Adrenal gland (tissue), 12 donors: ENCODE data around the gene ST8SIA1. TPM values are rescaled to one million over a fixed set of nuclear protein-coding genes. Genes with fewer than 3 reads are reported as not detected.

Source experiments
- DNase-seq, 7 donors: peaks; one replicate each; pipeline ENCODE4 v3.0.0-alpha.2; 2019 to 2020
- H3K27ac ChIP-seq, 5 donors: fragments of 200-600 bp; sonication (generic) in 4 of 5; 1 replicate in 3 of 5; 2 replicates in 2 of 5; pipeline versions ENCODE4 v1.5.1 to v1.8.0; 2016 to 2020; ENCODE audit warnings: mild to moderate bottlenecking in 1 of 5
- H3K27me3 ChIP-seq: fragments of 200-600 bp; 2 replicates; pipeline ENCODE4 v1.8.0; 2021
- H3K36me3 ChIP-seq, 2 donors: fragments of 200-600 bp; replicated peaks in 1 of 2; 1 replicate in 1 of 2; 2 replicates in 1 of 2; pipeline versions ENCODE4 v1.5.1 to v1.8.0; 2018 to 2022
- H3K4me1 ChIP-seq, 2 donors: fragments of 200-600 bp; replicated peaks in 1 of 2; 1 replicate in 1 of 2; 2 replicates in 1 of 2; pipeline versions ENCODE4 v1.5.1 to v1.8.0; 2018 to 2021
- H3K4me3 ChIP-seq, 4 donors: fragments of 200-600 bp; sonication (generic) in 3 of 4; one replicate each; pipeline ENCODE4 v1.5.1; 2016 to 2018
- H3K9me3 ChIP-seq, 3 donors: fragments of 200-600 bp; sonication (generic) in 1 of 3; replicated peaks in 1 of 3; 1 replicate in 2 of 3; 2 replicates in 1 of 3; pipeline versions ENCODE4 v1.5.1 to v1.8.0; 2016 to 2021
- POLR2A ChIP-seq, 2 donors: fragments of 450-650 bp; IDR thresholded peaks; one replicate each; pipeline ENCODE4 v1.6.1; 2017; ENCODE audit warnings: antibody characterized with exemption in 2 of 2, mild to moderate bottlenecking in 2 of 2, moderate library complexity in 1 of 2
- WGBS, 4 donors: extraction: QIAGEN DNeasy Blood & Tissue Kit in 2 of 4; methylation state at CpG; one replicate each; pipeline versions ENCODE4 v1.1.5 to v1.1.7; 2013 to 2017; 5-methylcytosine and 5-hydroxymethylcytosine counted together
- intact Hi-C, 2 donors: fragments of 100-400 bp; cut with DNase I; formaldehyde crosslinking; loops; one replicate each; pipeline versions ENCODE4 v1.14.1 to v1.15.0; 2022 to 2023
- polyA plus RNA-seq, 3 donors: library from polyadenylated mRNA; stranded (reverse); fragments of 200-250 nt in 2 of 3; fragments of 350-450 nt in 1 of 3; fragmentation: Illumina TruSeq in 1 of 3; extraction: RNeasy Lipid Tissue Mini Kit (QIAGEN cat#74804) in 1 of 3; gene quantifications; one replicate each; pipeline ENCODE4 v1.2.3, GENCODE V29; 2013 to 2014
- total RNA-seq, 9 donors: library from RNA; depleted of rRNA in 4 of 9; stranded (reverse); fragments of >200 nt in 4 of 9; fragments of 120-200 nt in 1 of 9; fragmentation: NEBNext Ultra II Directional in 1 of 9; extraction: Animal tissue kit (Norgen Biotek cat#: 25700) in 1 of 9; gene quantifications; one replicate each; pipeline versions ENCODE4 v1.1.0 to v1.2.4, GENCODE V29; 2013 to 2023
- TF ChIP-seq, protein P1 (sequence below), 6 experiments: fragments of 450-650 bp in 4 of 6; fragments of 200-600 bp in 2 of 6; sonication (generic) in 1 of 6; IDR thresholded peaks; 1 replicate in 5 of 6; 2 replicates in 1 of 6; pipeline versions ENCODE4 v1.5.1 to v1.8.0; 2016 to 2021; ENCODE audit warnings: antibody characterized with exemption in 6 of 6, mild to moderate bottlenecking in 2 of 6, moderate library complexity in 1 of 6
- donor health status: healthy with polysubstance abuse.
- donor health status: Bipolar disorder and iron deficiency.
- donor health status: DM: yes; HTN: yes; CAD: no.
- donor health status: DM: no; HTN: no; CAD: no.
- donor health status: DM: no; HTN: no; CAD: no.
- donor health status: DM: yes; HTN: yes; CAD: no.

ST8SIA1 gene
- total and polyA plus RNA-seq, 12 donors: 3.1 to 37.8 (median 11.8) TPM

- no peaks in the 10 kb centered on the region for H3K36me3 ChIP-seq
- H3K4me3 ChIP-seq: no peak overlapping the region
- no peak overlapping the region for H3K27ac ChIP-seq
- TF ChIP-seq POLR2A (IDR thresholded peaks at IDR 0.05): no peak
- TF ChIP-seq, protein P1, sequence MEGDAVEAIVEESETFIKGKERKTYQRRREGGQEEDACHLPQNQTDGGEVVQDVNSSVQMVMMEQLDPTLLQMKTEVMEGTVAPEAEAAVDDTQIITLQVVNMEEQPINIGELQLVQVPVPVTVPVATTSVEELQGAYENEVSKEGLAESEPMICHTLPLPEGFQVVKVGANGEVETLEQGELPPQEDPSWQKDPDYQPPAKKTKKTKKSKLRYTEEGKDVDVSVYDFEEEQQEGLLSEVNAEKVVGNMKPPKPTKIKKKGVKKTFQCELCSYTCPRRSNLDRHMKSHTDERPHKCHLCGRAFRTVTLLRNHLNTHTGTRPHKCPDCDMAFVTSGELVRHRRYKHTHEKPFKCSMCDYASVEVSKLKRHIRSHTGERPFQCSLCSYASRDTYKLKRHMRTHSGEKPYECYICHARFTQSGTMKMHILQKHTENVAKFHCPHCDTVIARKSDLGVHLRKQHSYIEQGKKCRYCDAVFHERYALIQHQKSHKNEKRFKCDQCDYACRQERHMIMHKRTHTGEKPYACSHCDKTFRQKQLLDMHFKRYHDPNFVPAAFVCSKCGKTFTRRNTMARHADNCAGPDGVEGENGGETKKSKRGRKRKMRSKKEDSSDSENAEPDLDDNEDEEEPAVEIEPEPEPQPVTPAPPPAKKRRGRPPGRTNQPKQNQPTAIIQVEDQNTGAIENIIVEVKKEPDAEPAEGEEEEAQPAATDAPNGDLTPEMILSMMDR (IDR thresholded peaks at IDR 0.05): no peak
- 60 to 100% (median 79%) methylated on average over 1 of the region's 1 CpG for WGBS, 4 donors
- H3K9me3 ChIP-seq: no peaks in the 10 kb centered on the region
- intact Hi-C loops: no loop called here
- H3K4me1 ChIP-seq: no peaks in the 10 kb centered on the region
- no peaks in the 10 kb centered on the region for H3K27me3 ChIP-seq
- DNase-seq: no peak
These were observed 138.3 kb downstream of the ST8SIA1 start for GRCh38 chr12:22196236-22196635.

GRCh38 chr12:22190969-22191368 lies 143.5 kb downstream of the ST8SIA1 start:
- Histone ChIP-seq H3K27me3 (no peaks in the 10 kb centered on the region), H3K27ac (no peak overlapping the region), H3K36me3 (no peaks in the 10 kb centered on the region), H3K9me3 (no peaks in the 10 kb centered on the region), H3K4me3 (no peak overlapping the region), H3K4me1 (no peaks in the 10 kb centered on the region)
- TF ChIP-seq POLR2A (IDR thresholded peaks at IDR 0.05): no peak
- TF ChIP-seq, protein P1 (IDR thresholded peaks at IDR 0.05): no peak
- WGBS, 4 donors: 41 to 50% (median 44%) methylated on average over 1 of the region's 1 CpG
- intact Hi-C loops: no loop called here
- DNase-seq: no peak

DNA sequence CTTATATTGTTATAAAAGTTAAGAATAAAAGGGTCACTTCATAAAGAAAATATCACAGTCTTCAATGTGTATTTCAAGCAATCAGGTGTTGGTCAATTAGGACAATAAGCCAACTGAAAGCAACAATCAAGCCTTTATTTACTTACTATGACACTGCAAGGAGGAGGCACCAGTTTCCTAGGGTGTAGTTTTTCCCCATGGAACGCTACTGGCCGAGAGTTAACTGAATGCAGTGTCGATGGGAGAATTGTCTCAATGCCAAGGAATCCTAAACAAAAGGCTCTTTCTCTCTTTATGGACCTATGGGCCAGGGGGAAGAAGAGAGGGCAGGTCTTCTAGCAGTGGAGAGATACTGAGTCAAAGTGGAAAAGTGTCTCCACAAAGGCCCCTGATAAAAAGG lies 146.1 kb downstream of the ST8SIA1 start:
- intact Hi-C loops: no loop called here
- Histone ChIP-seq H3K4me1 (no peaks in the 10 kb centered on the region), H3K36me3 (no peaks in the 10 kb centered on the region), H3K4me3 (no peak overlapping the region), H3K9me3 (no peaks in the 10 kb centered on the region), H3K27me3 (no peaks in the 10 kb centered on the region), H3K27ac (no peak overlapping the region)
- no peak for DNase-seq
- WGBS, 4 donors: 74 to 96% (median 85%) methylated on average over 3 of the region's 3 CpGs
- TF ChIP-seq, protein P1 (IDR thresholded peaks at IDR 0.05): no peak
- no peak for TF ChIP-seq POLR2A (IDR thresholded peaks at IDR 0.05)

DNA sequence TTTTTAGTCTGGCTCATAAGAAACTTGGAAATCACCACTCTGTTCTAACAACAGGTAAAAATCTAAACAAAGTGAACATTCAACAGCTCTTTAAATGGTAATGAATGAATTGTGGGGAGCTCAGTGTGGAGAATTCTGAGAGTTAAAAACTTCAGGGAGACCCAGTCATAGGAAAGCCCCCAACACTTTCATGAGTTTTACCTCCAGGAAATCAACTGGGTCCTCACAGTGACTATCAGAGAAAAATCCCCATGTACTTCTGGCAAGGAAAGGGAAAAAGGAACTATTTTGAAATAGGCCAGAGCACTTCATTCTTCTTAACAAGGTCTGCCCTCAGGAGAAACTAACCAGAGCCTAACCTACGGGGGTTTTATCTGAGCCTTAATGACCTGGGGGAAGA lies 153.8 kb downstream of the ST8SIA1 start:
- Histone ChIP-seq H3K4me3 (no peak overlapping the region), H3K9me3 (no peaks in the 10 kb centered on the region), H3K36me3 (no peaks in the 10 kb centered on the region), H3K27ac (no peak overlapping the region), H3K27me3 (no peaks in the 10 kb centered on the region), H3K4me1 (no peaks in the 10 kb centered on the region)
- TF ChIP-seq, protein P1 (IDR thresholded peaks at IDR 0.05): no peak
- no peak for TF ChIP-seq POLR2A (IDR thresholded peaks at IDR 0.05)
- 56 to 87% (median 78%) methylated on average over 1 of the region's 1 CpG for WGBS, 4 donors
- intact Hi-C loops: no loop called here
- no peak for DNase-seq
